Left lung (tissue), 10 donors: Measurements from ENCODE around the gene PRXL2A. TPM values are rescaled to one million over a fixed set of nuclear protein-coding genes. Genes with fewer than 3 reads are reported as not detected.

Source experiments
- ATAC-seq: fragments of 200-7000 bp; cut with Tn5 transposase; one replicate; pipeline ENCODE4 v1.9.1; 2020; ENCODE audit warnings: moderate library complexity
- DNase-seq, 4 donors: peaks; one replicate each; pipeline ENCODE4 v3.0.0-alpha.2; 2013 to 2020
- H3K27ac ChIP-seq, 2 donors: fragments of 200-600 bp; sonication (generic) in 1 of 2; one replicate each; pipeline versions ENCODE4 v1.5.0 to v1.8.0; 2020 to 2021
- H3K27me3 ChIP-seq, 2 donors: fragments of 200-600 bp; sonication (generic) in 1 of 2; one replicate each; pipeline versions ENCODE4 v1.5.0 to v1.8.0; 2020 to 2021
- H3K36me3 ChIP-seq, 2 donors: fragments of 200-600 bp; sonication (generic) in 1 of 2; one replicate each; pipeline versions ENCODE4 v1.5.0 to v1.8.0; 2020 to 2021
- H3K4me1 ChIP-seq, 2 donors: fragments of 200-600 bp; one replicate each; pipeline ENCODE4 v1.8.0; 2021
- H3K4me3 ChIP-seq, 2 donors: fragments of 200-600 bp; sonication (generic) in 1 of 2; one replicate each; pipeline versions ENCODE4 v1.5.0 to v1.8.0; 2020 to 2021; ENCODE audit warnings: mild to moderate bottlenecking in 1 of 2
- H3K9me3 ChIP-seq, 2 donors: fragments of 200-600 bp; sonication (generic) in 1 of 2; one replicate each; pipeline versions ENCODE4 v1.5.0 to v1.8.0; 2020 to 2021
- intact Hi-C, 2 donors: fragments of 100-400 bp; cut with DNase I; formaldehyde crosslinking; loops; one replicate each; pipeline versions ENCODE4 v1.11.2 to v1.14.2; 2022
- polyA plus RNA-seq, 6 donors: library from polyadenylated mRNA; unstranded; fragments of 120-200 nt; gene quantifications; one replicate each; pipeline ENCODE4 v1.2.1, GENCODE V29; 2013; ENCODE audit not compliant: insufficient read length in 6 of 6
- total RNA-seq, 2 donors: library from RNA; stranded (reverse); fragmentation: NEBNext Ultra II Directional; extraction: Animal tissue kit (Norgen Biotek cat#: 25700); gene quantifications; one replicate each; pipeline ENCODE4 v1.2.1, GENCODE V29; 2021
- TF ChIP-seq, protein P1 (sequence below), 2 donors: fragments of 200-600 bp; sonication (generic) in 1 of 2; IDR thresholded peaks; one replicate each; pipeline versions ENCODE4 v1.5.0 to v1.8.0; 2021; ENCODE audit warnings: antibody characterized with exemption in 2 of 2
- donor health status: DM: no; HTN: yes; CAD: no.
- donor health status: DM: no; HTN: no; CAD: no.

The PRXL2A gene
- total and polyA plus RNA-seq, 8 donors = 46.2 to 96.9 (median 90.7) TPM

DNA sequence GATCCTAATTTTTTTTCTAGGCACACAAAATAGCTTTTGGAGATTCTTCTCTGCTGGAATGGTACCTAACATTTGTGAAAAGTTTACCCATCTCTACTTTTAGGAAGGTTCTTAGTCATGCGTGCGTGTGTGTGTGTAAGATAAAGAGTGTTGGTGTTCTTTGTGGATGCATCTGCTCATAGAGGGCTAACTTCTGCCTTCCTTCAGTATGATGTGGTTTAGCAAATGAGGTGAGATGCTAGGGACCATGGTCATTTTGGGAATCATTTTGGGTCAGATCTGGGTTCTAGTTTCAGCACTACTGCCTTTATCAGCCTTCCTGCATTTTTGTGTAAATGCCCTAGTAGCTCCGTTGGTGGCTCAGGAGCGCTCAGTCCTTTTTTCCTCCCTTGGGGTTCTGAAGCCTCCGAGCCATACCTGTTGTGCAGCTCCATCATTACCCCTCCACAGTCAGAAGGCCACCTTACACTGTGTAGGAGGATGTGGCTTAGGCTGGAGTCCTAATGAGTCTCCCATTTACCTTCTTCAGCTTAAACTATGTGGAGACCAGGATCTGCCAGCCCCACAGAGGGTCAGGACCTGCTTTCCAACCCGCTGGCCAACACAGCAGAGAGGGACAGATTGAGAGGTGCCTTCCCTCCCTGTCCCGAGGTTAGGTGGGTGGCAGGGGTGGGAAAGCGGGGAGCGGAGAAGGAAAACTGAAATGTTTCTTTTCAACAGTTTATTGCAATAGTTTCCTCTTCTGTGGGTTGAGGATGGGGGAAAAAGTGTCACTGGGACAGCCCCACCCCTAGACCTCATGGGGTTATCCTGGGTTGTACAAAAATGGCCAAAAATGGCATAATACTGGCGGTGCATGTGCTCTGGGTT, 77.0 kb downstream of the PRXL2A start:
- intact Hi-C loops = no loop called here
- ATAC-seq = peak; percentile 16
- H3K4me3 ChIP-seq = no peak overlapping the region
- no peaks in the 10 kb centered on the region for H3K9me3 ChIP-seq
- H3K27me3 ChIP-seq = no peaks in the 10 kb centered on the region
- H3K36me3 ChIP-seq = peaks cover 0 to 21% of the 10 kb centered on the region in 2 donors
- no peak for DNase-seq
- peaks cover 36 to 96% of the 10 kb centered on the region in 2 donors for H3K4me1 ChIP-seq
- TF ChIP-seq, protein P1, sequence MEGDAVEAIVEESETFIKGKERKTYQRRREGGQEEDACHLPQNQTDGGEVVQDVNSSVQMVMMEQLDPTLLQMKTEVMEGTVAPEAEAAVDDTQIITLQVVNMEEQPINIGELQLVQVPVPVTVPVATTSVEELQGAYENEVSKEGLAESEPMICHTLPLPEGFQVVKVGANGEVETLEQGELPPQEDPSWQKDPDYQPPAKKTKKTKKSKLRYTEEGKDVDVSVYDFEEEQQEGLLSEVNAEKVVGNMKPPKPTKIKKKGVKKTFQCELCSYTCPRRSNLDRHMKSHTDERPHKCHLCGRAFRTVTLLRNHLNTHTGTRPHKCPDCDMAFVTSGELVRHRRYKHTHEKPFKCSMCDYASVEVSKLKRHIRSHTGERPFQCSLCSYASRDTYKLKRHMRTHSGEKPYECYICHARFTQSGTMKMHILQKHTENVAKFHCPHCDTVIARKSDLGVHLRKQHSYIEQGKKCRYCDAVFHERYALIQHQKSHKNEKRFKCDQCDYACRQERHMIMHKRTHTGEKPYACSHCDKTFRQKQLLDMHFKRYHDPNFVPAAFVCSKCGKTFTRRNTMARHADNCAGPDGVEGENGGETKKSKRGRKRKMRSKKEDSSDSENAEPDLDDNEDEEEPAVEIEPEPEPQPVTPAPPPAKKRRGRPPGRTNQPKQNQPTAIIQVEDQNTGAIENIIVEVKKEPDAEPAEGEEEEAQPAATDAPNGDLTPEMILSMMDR (IDR thresholded peaks at IDR 0.05) = no peak
- H3K27ac ChIP-seq = peak overlapping the region; percentile 58 to 90

DNA sequence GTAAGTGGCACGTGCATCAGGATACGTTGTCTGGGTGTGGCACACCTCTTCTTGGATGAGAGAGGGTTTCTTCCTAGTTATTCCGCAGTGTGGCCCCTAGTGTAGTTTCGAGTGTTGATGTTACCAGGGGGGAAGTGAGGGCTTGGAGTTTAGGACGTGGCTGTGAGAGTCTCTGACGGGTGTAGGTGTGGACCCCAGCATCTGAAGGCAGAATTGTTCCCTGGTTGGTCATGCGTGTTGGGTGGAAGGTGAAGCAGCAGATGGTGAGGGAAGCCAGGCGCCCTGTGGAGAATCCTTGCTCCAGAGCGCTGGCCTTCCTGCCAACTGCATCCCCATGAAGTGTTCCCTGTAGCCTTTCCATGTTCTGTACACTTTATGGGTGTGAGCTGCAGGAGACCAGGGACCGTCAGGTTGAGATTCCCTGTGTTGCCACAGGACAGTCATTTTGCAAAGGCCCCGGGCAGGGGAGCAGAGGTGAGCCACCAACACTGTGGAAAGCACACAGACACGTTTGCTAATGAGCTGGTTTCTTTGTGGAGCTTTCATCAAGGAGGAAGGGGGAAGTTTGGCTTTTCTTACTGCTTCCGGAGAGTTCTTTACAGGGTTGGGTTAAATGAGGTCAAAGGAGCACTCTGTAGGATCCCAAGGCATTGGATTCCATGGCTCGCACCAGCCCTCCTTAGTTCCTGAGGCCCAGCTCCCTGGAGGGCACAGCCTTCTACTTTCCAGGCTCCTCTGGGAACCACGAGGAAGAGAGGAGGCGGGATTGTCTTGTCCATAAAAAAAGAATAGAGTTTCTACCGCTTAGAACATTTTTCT, 77.8 kb downstream of the PRXL2A start:
- Histone ChIP-seq H3K4me1 (peaks cover 36 to 100% of the 10 kb centered on the region in 2 donors), H3K27ac (peak overlapping the region; percentile 58 to 90), H3K27me3 (no peaks in the 10 kb centered on the region), H3K36me3 (peaks cover 0 to 30% of the 10 kb centered on the region in 2 donors), H3K9me3 (no peaks in the 10 kb centered on the region), H3K4me3 (no peak overlapping the region)
- DNase-seq = no peak
- TF ChIP-seq, protein P1 (IDR thresholded peaks at IDR 0.05) = no peak
- intact Hi-C loops = no loop called here
- peak; percentile 19 for ATAC-seq

Other genes starting within 250 kb of the PRXL2A start
- gene ANXA11, start 203.0 kb upstream of the PRXL2A start, total RNA-seq = 100 to 1,000 TPM; 281 to 298 TPM
- 100 to 1,000 TPM in 3 of 6 donors, 10 to 100 TPM in 3; 90.9 to 106 (median 97.7) TPM for gene ANXA11, start 203.0 kb upstream of the PRXL2A start, polyA plus RNA-seq
- gene MAT1A, start 118.9 kb upstream of the PRXL2A start, total RNA-seq = under 1 TPM; 0.38 to 0.76 TPM
- under 1 TPM; 0.33 to 0.78 (median 0.51) TPM for gene MAT1A, start 118.9 kb upstream of the PRXL2A start, polyA plus RNA-seq
- under 1 TPM in 1 of 2 donors, not detected in 1; 0.50 TPM for gene DYDC1, start 51.8 kb upstream of the PRXL2A start, total RNA-seq
- 1 to 10 TPM in 1 of 6 donors, under 1 TPM in 5; 0.22 to 1.6 (median 0.64) TPM for gene DYDC1, start 51.8 kb upstream of the PRXL2A start, polyA plus RNA-seq
- 1 to 10 TPM in 1 of 2 donors, not detected in 1; 3.0 TPM for gene DYDC2, start 51.8 kb upstream of the PRXL2A start, total RNA-seq
- gene DYDC2, start 51.8 kb upstream of the PRXL2A start, polyA plus RNA-seq = 1 to 10 TPM in 5 of 6 donors, under 1 TPM in 1; 0.64 to 4.2 (median 2.9) TPM
- gene TSPAN14, start 45.8 kb downstream of the PRXL2A start, total RNA-seq = 100 to 1,000 TPM; 116 to 158 TPM
- gene TSPAN14, start 45.8 kb downstream of the PRXL2A start, polyA plus RNA-seq = 10 to 100 TPM; 76.4 to 95.7 (median 84.3) TPM
- gene SH2D4B, start 129.4 kb downstream of the PRXL2A start, total RNA-seq = under 1 TPM; 0.23 to 0.37 TPM
- gene SH2D4B, start 129.4 kb downstream of the PRXL2A start, polyA plus RNA-seq = under 1 TPM; 0.09 to 0.27 (median 0.17) TPM